Trophoblast cell (in vitro differentiated cells and primary cell): ENCODE measurements around the gene HMGCLL1.

Experiments used
- DNase-seq, 2 donors: peaks; one replicate each; pipeline ENCODE4 v3.0.0-alpha.2; 2016
- H2AFZ ChIP-seq: 2 replicates; pipeline ENCODE4 v1.6.1; 2013; ENCODE audit warnings: low read length, moderate library complexity, mild to moderate bottlenecking; ENCODE audit not compliant: insufficient read depth, poor library complexity
- H2AK5ac ChIP-seq: 2 replicates; pipeline ENCODE4 v1.6.1; 2013; ENCODE audit warnings: mild to moderate bottlenecking, low read length
- H2BK120ac ChIP-seq: 2 replicates; pipeline ENCODE4 v1.6.1; 2013; ENCODE audit warnings: low read length, mild to moderate bottlenecking, moderate library complexity; ENCODE audit not compliant: insufficient read depth, poor library complexity
- H2BK12ac ChIP-seq: 2 replicates; pipeline ENCODE4 v1.6.1; 2013; ENCODE audit warnings: mild to moderate bottlenecking, low read length, moderate library complexity
- H2BK5ac ChIP-seq: 2 replicates; pipeline ENCODE4 v1.6.1; 2013; ENCODE audit warnings: low read length, low read depth, moderate library complexity, mild to moderate bottlenecking; ENCODE audit not compliant: poor library complexity
- H3K14ac ChIP-seq: 2 replicates; pipeline ENCODE4 v1.6.1; 2013; ENCODE audit warnings: mild to moderate bottlenecking, low read length
- H3K18ac ChIP-seq: 2 replicates; pipeline ENCODE4 v1.6.1; 2013; ENCODE audit warnings: mild to moderate bottlenecking, low read length
- H3K23ac ChIP-seq: 2 replicates; pipeline ENCODE4 v1.6.1; 2013; ENCODE audit warnings: low read length
- H3K27ac ChIP-seq: 2 replicates; pipeline ENCODE4 v1.5.1; 2013; ENCODE audit warnings: low read depth, mild to moderate bottlenecking, inconsistent platforms, low read length, moderate library complexity
- H3K27me3 ChIP-seq: 2 replicates; pipeline ENCODE4 v1.6.1; 2013; ENCODE audit warnings: inconsistent platforms, mild to moderate bottlenecking, low read length, moderate library complexity; ENCODE audit not compliant: insufficient read depth
- H3K36me3 ChIP-seq, 2 experiments: 1 replicate in 1 of 2; 2 replicates in 1 of 2; pipeline ENCODE4 v1.6.1; 2013; ENCODE audit warnings: low read length in 2 of 2, mild to moderate bottlenecking in 2 of 2, moderate library complexity in 1 of 2; ENCODE audit not compliant: insufficient read depth in 2 of 2, control insufficient read depth in 1 of 2
- H3K4ac ChIP-seq: 2 replicates; pipeline ENCODE4 v1.6.1; 2013; ENCODE audit warnings: low read depth, mild to moderate bottlenecking, low read length, moderate library complexity
- H3K4me1 ChIP-seq, 2 experiments: 1 replicate in 1 of 2; 2 replicates in 1 of 2; pipeline ENCODE4 v1.6.1; 2013; ENCODE audit warnings: low read length in 2 of 2, mild to moderate bottlenecking in 2 of 2, moderate library complexity in 1 of 2; ENCODE audit not compliant: insufficient read depth in 2 of 2, control insufficient read depth in 1 of 2
- H3K4me2 ChIP-seq: 2 replicates; pipeline ENCODE4 v1.6.1; 2013; ENCODE audit warnings: inconsistent platforms, mild to moderate bottlenecking, low read length, moderate library complexity
- H3K4me3 ChIP-seq: 2 replicates; pipeline ENCODE4 v1.5.1; 2013; ENCODE audit warnings: mild to moderate bottlenecking, low read depth, low read length, inconsistent platforms
- H3K79me1 ChIP-seq: one replicate; pipeline ENCODE4 v1.6.1; 2013; ENCODE audit warnings: low read length
- H3K79me2 ChIP-seq: 2 replicates; pipeline ENCODE4 v1.6.1; 2013; ENCODE audit warnings: low read length, mild to moderate bottlenecking; ENCODE audit not compliant: control insufficient read depth, insufficient read depth, poor library complexity
- H3K9ac ChIP-seq: 2 replicates; pipeline ENCODE4 v1.6.1; 2013; ENCODE audit warnings: mild to moderate bottlenecking, low read length
- H3K9me3 ChIP-seq: 2 replicates; pipeline ENCODE4 v1.6.1; 2013; ENCODE audit warnings: low read depth, mild to moderate bottlenecking, control low read depth, inconsistent platforms, low read length; ENCODE audit not compliant: insufficient read depth
- H4K12ac ChIP-seq: 2 replicates; pipeline ENCODE4 v1.6.1; 2013; ENCODE audit warnings: low read depth, mild to moderate bottlenecking, low read length, moderate library complexity
- H4K8ac ChIP-seq: 2 replicates; pipeline ENCODE4 v1.6.1; 2013; ENCODE audit warnings: low read depth, mild to moderate bottlenecking, low read length, moderate library complexity
- H4K91ac ChIP-seq: one replicate; pipeline ENCODE4 v1.6.1; 2013; ENCODE audit warnings: low read depth, mild to moderate bottlenecking, low read length, moderate library complexity
- WGBS: extraction: QIAGEN DNeasy Blood & Tissue Kit; methylation state at CpG from one replicate; pipeline ENCODE4 v1.1.7; 2013; ENCODE audit warnings: missing lambda C conversion rate; ENCODE audit not compliant: insufficient read length, insufficient coverage; ENCODE audit errors: extremely low coverage; 5-methylcytosine and 5-hydroxymethylcytosine counted together

HMGCLL1 gene

GRCh38 chr6:55445648-55446204, 133.3 kb downstream of the HMGCLL1 start:
- Histone ChIP-seq H3K14ac (no peak overlapping the region), H3K36me3 (no peaks in the 10 kb centered on the region), H2AFZ (no peak overlapping the region), H3K79me2 (no peaks in the 10 kb centered on the region), H2AK5ac (no peak overlapping the region), H3K18ac (no peak overlapping the region), H3K23ac (no peak overlapping the region), H3K79me1 (no peaks in the 10 kb centered on the region), H2BK12ac (no peak overlapping the region), H3K27ac (no peak overlapping the region), H3K4me3 (no peak overlapping the region), H3K9me3 (no peaks in the 10 kb centered on the region), H4K12ac (no peak overlapping the region), H3K9ac (no peak overlapping the region), H3K4me1 (peaks cover 0 to 2% of the 10 kb centered on the region in 2 experiments), H2BK5ac (no peak overlapping the region), H3K4ac (no peak overlapping the region), H4K91ac (no peak overlapping the region), H4K8ac (no peak overlapping the region), H2BK120ac (no peak overlapping the region), H3K4me2 (no peak overlapping the region), H3K27me3 (no peaks in the 10 kb centered on the region)
- peak in 1 of 2 donors; percentile 63 for DNase-seq
- WGBS: no CpG with 5 or more reads among the region's 1 CpG

- Histone ChIP-seq H3K36me3 (no peaks in the 10 kb centered on the region), H2BK120ac (no peak overlapping the region), H3K4ac (no peak overlapping the region), H3K9ac (no peak overlapping the region), H4K8ac (no peak overlapping the region), H3K23ac (no peak overlapping the region), H4K12ac (no peak overlapping the region), H4K91ac (no peak overlapping the region), H3K18ac (no peak overlapping the region), H3K14ac (no peak overlapping the region), H3K79me1 (no peaks in the 10 kb centered on the region), H3K27ac (no peak overlapping the region), H3K4me2 (no peak overlapping the region), H2BK5ac (no peak overlapping the region), H3K4me3 (no peak overlapping the region), H2AFZ (no peak overlapping the region), H3K9me3 (no peaks in the 10 kb centered on the region), H2AK5ac (no peak overlapping the region), H3K79me2 (no peaks in the 10 kb centered on the region), H3K27me3 (no peaks in the 10 kb centered on the region), H2BK12ac (no peak overlapping the region), H3K4me1 (peaks cover 0 to 2% of the 10 kb centered on the region in 2 experiments)
- peak in 1 of 2 donors; percentile 36 for DNase-seq
- WGBS: no CpG with 5 or more reads among the region's 7 CpGs
Measured at GRCh38 chr6:55443238-55444134, 135.5 kb downstream of the HMGCLL1 start.

DNA sequence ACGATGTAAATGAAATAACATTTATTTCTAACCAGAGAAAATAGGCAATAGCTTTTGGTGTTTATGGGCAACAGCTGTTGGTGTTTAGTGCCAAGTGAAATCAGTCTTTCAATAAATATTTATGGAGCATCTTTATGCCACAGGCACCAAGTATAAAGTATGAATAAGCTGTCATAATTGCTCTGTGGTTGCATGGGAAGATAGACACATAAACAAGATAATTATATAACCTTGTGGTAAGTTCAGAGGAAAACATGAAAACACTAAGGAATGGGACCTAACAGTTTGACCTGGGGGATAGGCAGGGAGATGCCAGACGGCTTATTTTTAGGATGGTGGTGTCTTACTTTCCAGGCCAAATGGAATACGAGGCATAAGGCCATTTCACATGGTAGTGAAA, 140.8 kb downstream of the HMGCLL1 start:
- Histone ChIP-seq H3K27me3 (no peaks in the 10 kb centered on the region), H4K12ac (no peak overlapping the region), H3K79me1 (no peaks in the 10 kb centered on the region), H2BK5ac (no peak overlapping the region), H3K4me1 (peaks cover 0 to under 1% of the 10 kb centered on the region in 2 experiments), H3K23ac (no peak overlapping the region), H3K18ac (no peak overlapping the region), H4K8ac (no peak overlapping the region), H3K27ac (no peak overlapping the region), H3K79me2 (no peaks in the 10 kb centered on the region), H3K9ac (no peak overlapping the region), H2AK5ac (no peak overlapping the region), H2AFZ (no peak overlapping the region), H3K4ac (no peak overlapping the region), H3K14ac (no peak overlapping the region), H3K4me3 (no peak overlapping the region), H3K36me3 (no peaks in the 10 kb centered on the region), H3K9me3 (no peaks in the 10 kb centered on the region), H2BK12ac (no peak overlapping the region), H2BK120ac (no peak overlapping the region), H4K91ac (no peak overlapping the region), H3K4me2 (no peak overlapping the region)
- WGBS: no CpG with 5 or more reads among the region's 3 CpGs
- no peak for DNase-seq

- no peaks in the 10 kb centered on the region for H3K79me2 ChIP-seq
- no peak overlapping the region for H3K4ac ChIP-seq
- no peak overlapping the region for H2BK120ac ChIP-seq
- H3K14ac ChIP-seq: no peak overlapping the region
- H3K23ac ChIP-seq: no peak overlapping the region
- WGBS: no CpG with 5 or more reads among the region's 4 CpGs
- no peak overlapping the region for H3K18ac ChIP-seq
- H2BK5ac ChIP-seq: no peak overlapping the region
- no peaks in the 10 kb centered on the region for H3K27me3 ChIP-seq
- H4K91ac ChIP-seq: no peak overlapping the region
- H4K12ac ChIP-seq: no peak overlapping the region
- no peak overlapping the region for H2AK5ac ChIP-seq
- H2AFZ ChIP-seq: no peak overlapping the region
- H3K79me1 ChIP-seq: no peaks in the 10 kb centered on the region
- H3K9me3 ChIP-seq: no peaks in the 10 kb centered on the region
- H3K27ac ChIP-seq: no peak overlapping the region
- H3K9ac ChIP-seq: no peak overlapping the region
- H3K36me3 ChIP-seq: no peaks in the 10 kb centered on the region
- H3K4me1 ChIP-seq: no peaks in the 10 kb centered on the region
- no peak overlapping the region for H4K8ac ChIP-seq
- no peak overlapping the region for H2BK12ac ChIP-seq
- H3K4me2 ChIP-seq: no peak overlapping the region
- no peak overlapping the region for H3K4me3 ChIP-seq
- DNase-seq: no peak
Measured at GRCh38 chr6:55437141-55437540, 141.9 kb downstream of the HMGCLL1 start.
